Measurements from ENCODE around the gene CDKN2A. TPM values are rescaled to one million over a fixed set of nuclear protein-coding genes. Genes with fewer than 3 reads are reported as not detected.

CDKN2A gene
- total and polyA plus RNA-seq, 9 of the 15 experiments (the other 6 are each of a cell fraction or from before 2014, with no cell fraction given) = not detected

DNA sequence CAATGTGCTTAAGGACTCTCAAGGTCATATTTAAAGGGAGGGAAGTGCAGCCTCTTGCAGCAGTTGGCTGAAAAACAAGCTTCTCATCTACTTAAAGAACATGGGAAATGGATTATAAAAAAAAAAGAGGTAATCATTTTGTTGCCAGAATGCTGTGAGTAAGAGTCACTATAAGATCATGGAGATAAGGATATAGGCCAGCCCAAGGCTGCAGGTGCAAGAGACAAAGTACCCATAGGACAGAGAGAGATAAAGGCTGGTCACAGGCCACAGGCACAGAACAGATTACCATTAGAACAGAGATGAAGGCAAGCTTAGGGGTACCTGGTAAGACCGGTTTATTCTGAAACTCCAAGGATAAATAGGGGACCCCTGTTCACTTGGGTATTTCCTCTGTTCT, 70.5 kb downstream of the CDKN2A start (continued):
- TF ChIP-seq SIX5 (IDR thresholded peaks at IDR 0.05; ENCODE audit: borderline replicate concordance in 1 of 2, insufficient read depth in 1 of 2, low read depth in 1 of 2, low read length in 2 of 2) (no peak), SMC3 (conservative IDR thresholded peaks at IDR 0.05; ENCODE audit: insufficient read depth, low read depth, low read length) (no peak), ZNF589 (CRISPR knock-in tag; IDR thresholded peaks at IDR 0.05; ENCODE audit: low read depth) (no peak), GTF2F1 (IDR thresholded peaks at IDR 0.05; ENCODE audit: low read depth, low read length) (no peak), CBFA2T2 (conservative IDR thresholded peaks at IDR 0.05) (no peak), ZNF324 (CRISPR knock-in tag; IDR thresholded peaks at IDR 0.05) (no peak), CBX8 (IDR thresholded peaks at IDR 0.05; ENCODE audit: borderline replicate concordance, extremely low read depth, low read depth, low read length, poor library complexity, severe bottlenecking) (no peak), HMGN3 (IDR thresholded peaks at IDR 0.05; ENCODE audit: borderline replicate concordance, extremely low read depth, insufficient read length, low read depth, low read length) (no peak), NR1H2 (CRISPR knock-in tag; IDR thresholded peaks at IDR 0.05) (no peak)
- TF ChIP-seq, protein P1, sequence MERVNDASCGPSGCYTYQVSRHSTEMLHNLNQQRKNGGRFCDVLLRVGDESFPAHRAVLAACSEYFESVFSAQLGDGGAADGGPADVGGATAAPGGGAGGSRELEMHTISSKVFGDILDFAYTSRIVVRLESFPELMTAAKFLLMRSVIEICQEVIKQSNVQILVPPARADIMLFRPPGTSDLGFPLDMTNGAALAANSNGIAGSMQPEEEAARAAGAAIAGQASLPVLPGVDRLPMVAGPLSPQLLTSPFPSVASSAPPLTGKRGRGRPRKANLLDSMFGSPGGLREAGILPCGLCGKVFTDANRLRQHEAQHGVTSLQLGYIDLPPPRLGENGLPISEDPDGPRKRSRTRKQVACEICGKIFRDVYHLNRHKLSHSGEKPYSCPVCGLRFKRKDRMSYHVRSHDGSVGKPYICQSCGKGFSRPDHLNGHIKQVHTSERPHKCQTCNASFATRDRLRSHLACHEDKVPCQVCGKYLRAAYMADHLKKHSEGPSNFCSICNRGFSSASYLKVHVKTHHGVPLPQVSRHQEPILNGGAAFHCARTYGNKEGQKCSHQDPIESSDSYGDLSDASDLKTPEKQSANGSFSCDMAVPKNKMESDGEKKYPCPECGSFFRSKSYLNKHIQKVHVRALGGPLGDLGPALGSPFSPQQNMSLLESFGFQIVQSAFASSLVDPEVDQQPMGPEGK (CRISPR knock-in tag; IDR thresholded peaks at IDR 0.05; ENCODE audit: borderline replicate concordance) = no peak
- TF ChIP-seq, protein P2, sequence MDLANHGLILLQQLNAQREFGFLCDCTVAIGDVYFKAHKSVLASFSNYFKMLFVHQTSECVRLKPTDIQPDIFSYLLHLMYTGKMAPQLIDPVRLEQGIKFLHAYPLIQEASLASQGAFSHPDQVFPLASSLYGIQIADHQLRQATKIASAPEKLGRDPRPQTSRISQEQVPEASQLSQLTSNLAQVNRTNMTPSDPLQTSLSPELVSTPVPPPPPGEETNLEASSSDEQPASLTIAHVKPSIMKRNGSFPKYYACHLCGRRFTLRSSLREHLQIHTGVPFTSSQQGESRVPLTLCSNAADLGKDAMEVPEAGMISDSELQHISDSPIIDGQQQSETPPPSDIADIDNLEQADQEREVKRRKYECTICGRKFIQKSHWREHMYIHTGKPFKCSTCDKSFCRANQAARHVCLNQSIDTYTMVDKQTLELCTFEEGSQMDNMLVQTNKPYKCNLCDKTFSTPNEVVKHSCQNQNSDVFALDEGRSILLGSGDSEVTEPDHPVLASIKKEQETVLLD (IDR thresholded peaks at IDR 0.05) = no peak
- TF ChIP-seq, protein P3, sequence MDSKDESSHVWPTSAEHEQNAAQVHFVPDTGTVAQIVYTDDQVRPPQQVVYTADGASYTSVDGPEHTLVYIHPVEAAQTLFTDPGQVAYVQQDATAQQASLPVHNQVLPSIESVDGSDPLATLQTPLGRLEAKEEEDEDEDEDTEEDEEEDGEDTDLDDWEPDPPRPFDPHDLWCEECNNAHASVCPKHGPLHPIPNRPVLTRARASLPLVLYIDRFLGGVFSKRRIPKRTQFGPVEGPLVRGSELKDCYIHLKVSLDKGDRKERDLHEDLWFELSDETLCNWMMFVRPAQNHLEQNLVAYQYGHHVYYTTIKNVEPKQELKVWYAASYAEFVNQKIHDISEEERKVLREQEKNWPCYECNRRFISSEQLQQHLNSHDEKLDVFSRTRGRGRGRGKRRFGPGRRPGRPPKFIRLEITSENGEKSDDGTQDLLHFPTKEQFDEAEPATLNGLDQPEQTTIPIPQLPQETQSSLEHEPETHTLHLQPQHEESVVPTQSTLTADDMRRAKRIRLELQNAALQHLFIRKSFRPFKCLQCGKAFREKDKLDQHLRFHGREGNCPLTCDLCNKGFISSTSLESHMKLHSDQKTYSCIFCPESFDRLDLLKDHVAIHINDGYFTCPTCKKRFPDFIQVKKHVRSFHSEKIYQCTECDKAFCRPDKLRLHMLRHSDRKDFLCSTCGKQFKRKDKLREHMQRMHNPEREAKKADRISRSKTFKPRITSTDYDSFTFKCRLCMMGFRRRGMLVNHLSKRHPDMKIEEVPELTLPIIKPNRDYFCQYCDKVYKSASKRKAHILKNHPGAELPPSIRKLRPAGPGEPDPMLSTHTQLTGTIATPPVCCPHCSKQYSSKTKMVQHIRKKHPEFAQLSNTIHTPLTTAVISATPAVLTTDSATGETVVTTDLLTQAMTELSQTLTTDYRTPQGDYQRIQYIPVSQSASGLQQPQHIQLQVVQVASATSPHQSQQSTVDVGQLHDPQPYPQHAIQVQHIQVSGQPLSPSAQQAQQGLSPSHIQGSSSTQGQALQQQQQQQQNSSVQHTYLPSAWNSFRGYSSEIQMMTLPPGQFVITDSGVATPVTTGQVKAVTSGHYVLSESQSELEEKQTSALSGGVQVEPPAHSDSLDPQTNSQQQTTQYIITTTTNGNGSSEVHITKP (IDR thresholded peaks at IDR 0.05; ENCODE audit: partially characterized antibody) = no peak

All from K562 (cell line).